ENCODE results near the gene GCLC.

GCLC gene

DNA sequence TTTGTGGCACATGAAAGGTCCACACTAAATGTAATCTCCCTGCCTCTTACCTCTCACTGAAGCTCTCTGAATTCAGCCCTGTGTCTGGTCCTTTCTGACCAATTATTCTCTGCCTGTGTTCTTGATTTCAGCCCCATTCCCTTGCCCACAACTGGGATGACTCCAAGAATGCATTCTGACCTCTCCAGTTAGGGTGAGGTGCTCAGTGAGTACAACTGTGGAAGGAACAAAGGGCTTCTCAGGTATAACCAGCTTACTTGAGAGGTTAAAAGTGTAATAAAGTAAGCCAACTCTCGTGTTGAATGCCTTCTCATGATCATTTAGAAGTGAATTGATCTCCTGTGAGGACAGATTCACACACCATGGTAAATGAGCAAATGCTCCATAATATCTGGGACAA is 88.1 kb downstream of the GCLC start:
- ChIA-PET CTCF (interaction anchor here (0.5 to 2.2 kb wide), 7 partner anchors 10 to 285 kb away, joined by 3 to 10 read pairs (median 4); no protein-coding TSS in a partner anchor), POLR2A (no interaction called here)
- H3K36me3 ChIP-seq (ENCODE audit: control insufficient read depth in 2 of 2, insufficient read depth in 1 of 2, low read length in 2 of 2), result no peaks in the 10 kb centered on the region
- H3K4me3 ChIP-seq (ENCODE audit: low read depth, low read length), result no peak overlapping the region
- H3K27ac ChIP-seq (ENCODE audit: extremely low read depth, low read depth, low read length), result no peak overlapping the region
- H3K4me1 ChIP-seq (ENCODE audit: control insufficient read depth, insufficient read depth, low read length), result no peaks in the 10 kb centered on the region
- TF ChIP-seq ZNF558 (tag by site-specific recombination; IDR thresholded peaks at IDR 0.05) (no peak), ZNF302 (tag by site-specific recombination; IDR thresholded peaks at IDR 0.05; ENCODE audit: low read depth) (no peak), ZNF184 (tag by site-specific recombination; IDR thresholded peaks at IDR 0.05) (no peak), ZNF626 (tag by site-specific recombination; IDR thresholded peaks at IDR 0.05) (no peak), IKZF3 (tag by site-specific recombination; IDR thresholded peaks at IDR 0.05) (no peak), ZNF707 (tag by site-specific recombination; IDR thresholded peaks at IDR 0.05) (no peak), ZBTB21 (tag by site-specific recombination; IDR thresholded peaks at IDR 0.05) (no peak), ZNF292 (tag by site-specific recombination; IDR thresholded peaks at IDR 0.05; ENCODE audit: borderline replicate concordance, low read depth) (no peak), ZNF843 (tag by site-specific recombination; IDR thresholded peaks at IDR 0.05) (no peak), ZNF510 (tag by site-specific recombination; IDR thresholded peaks at IDR 0.05; ENCODE audit: insufficient replicate concordance) (no peak), SETDB1 (IDR thresholded peaks at IDR 0.05; ENCODE audit: insufficient read length, low read length) (no peak), ZNF18 (tag by site-specific recombination; IDR thresholded peaks at IDR 0.05) (no peak), ZNF10 (tag by site-specific recombination; IDR thresholded peaks at IDR 0.05) (no peak), ZNF548 (tag by site-specific recombination; IDR thresholded peaks at IDR 0.05) (no peak), ZNF645 (tag by site-specific recombination; IDR thresholded peaks at IDR 0.05) (no peak), ZNF585B (tag by site-specific recombination; IDR thresholded peaks at IDR 0.05) (no peak)
- TF ChIP-seq, protein P1, sequence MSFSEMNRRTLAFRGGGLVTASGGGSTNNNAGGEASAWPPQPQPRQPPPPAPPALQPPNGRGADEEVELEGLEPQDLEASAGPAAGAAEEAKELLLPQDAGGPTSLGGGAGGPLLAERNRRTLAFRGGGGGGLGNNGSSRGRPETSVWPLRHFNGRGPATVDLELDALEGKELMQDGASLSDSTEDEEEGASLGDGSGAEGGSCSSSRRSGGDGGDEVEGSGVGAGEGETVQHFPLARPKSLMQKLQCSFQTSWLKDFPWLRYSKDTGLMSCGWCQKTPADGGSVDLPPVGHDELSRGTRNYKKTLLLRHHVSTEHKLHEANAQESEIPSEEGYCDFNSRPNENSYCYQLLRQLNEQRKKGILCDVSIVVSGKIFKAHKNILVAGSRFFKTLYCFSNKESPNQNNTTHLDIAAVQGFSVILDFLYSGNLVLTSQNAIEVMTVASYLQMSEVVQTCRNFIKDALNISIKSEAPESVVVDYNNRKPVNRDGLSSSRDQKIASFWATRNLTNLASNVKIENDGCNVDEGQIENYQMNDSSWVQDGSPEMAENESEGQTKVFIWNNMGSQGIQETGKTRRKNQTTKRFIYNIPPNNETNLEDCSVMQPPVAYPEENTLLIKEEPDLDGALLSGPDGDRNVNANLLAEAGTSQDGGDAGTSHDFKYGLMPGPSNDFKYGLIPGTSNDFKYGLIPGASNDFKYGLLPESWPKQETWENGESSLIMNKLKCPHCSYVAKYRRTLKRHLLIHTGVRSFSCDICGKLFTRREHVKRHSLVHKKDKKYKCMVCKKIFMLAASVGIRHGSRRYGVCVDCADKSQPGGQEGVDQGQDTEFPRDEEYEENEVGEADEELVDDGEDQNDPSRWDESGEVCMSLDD (tag by site-specific recombination; IDR thresholded peaks at IDR 0.05), result no peak
- TF ChIP-seq, protein P2, sequence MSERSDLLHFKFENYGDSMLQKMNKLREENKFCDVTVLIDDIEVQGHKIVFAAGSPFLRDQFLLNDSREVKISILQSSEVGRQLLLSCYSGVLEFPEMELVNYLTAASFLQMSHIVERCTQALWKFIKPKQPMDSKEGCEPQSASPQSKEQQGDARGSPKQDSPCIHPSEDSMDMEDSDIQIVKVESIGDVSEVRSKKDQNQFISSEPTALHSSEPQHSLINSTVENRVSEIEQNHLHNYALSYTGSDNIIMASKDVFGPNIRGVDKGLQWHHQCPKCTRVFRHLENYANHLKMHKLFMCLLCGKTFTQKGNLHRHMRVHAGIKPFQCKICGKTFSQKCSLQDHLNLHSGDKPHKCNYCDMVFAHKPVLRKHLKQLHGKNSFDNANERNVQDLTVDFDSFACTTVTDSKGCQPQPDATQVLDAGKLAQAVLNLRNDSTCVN (tag by site-specific recombination; optimal IDR thresholded peaks at IDR 0.05), result no peak
- H3K9me3 ChIP-seq (ENCODE audit: control insufficient read depth, insufficient read depth, low read depth, low read length), result no peaks in the 10 kb centered on the region

- ChIA-PET CTCF (interaction anchor here (0.9 to 2.2 kb wide), 3 partner anchors 23 to 283 kb away, joined by 3 to 10 read pairs (median 5); no protein-coding TSS in a partner anchor), POLR2A (no interaction called here)
- H3K4me1 ChIP-seq (ENCODE audit: control insufficient read depth, insufficient read depth, low read length), result no peaks in the 10 kb centered on the region
- no peaks in the 10 kb centered on the region for H3K36me3 ChIP-seq (ENCODE audit: control insufficient read depth in 2 of 2, insufficient read depth in 1 of 2, low read length in 2 of 2)
- TF ChIP-seq ZBTB21 (tag by site-specific recombination; IDR thresholded peaks at IDR 0.05) (no peak), ZNF146 (tag by site-specific recombination; IDR thresholded peaks at IDR 0.05) (peak; percentile 66)
- no peak overlapping the region for H3K27ac ChIP-seq (ENCODE audit: extremely low read depth, low read depth, low read length)
- no peaks in the 10 kb centered on the region for H3K9me3 ChIP-seq (ENCODE audit: control insufficient read depth, insufficient read depth, low read depth, low read length)
- H3K4me3 ChIP-seq (ENCODE audit: low read depth, low read length), result no peak overlapping the region
Measured at GRCh38 chr6:53455678-53456077, 89.2 kb downstream of the GCLC start.
